HEK293 (cell line): ENCODE results near the gene CCNI2.

Experiments used
- CTCF ChIA-PET: fragments of 350-600 bp; formaldehyde crosslinking; extraction: SDS; loops from one replicate; lab custom pipeline; 2021; ENCODE audit warnings: antibody characterized with exemption; lab: Yijun Ruan, JAX
- POLR2A ChIA-PET: fragments of 300-600 bp; formaldehyde crosslinking; extraction: SDS; loops from one replicate; lab custom pipeline; 2020; ENCODE audit warnings: antibody characterized with exemption, inconsistent platforms; lab: Yijun Ruan, JAX
- H3K27ac ChIP-seq: fragments of 200-500 bp; sonication (Bioruptor generic); 2 replicates; pipeline ENCODE4 v1.5.1; 2014; ENCODE audit warnings: low read depth, low read length, control low read depth, inconsistent platforms; ENCODE audit errors: extremely low read depth
- H3K36me3 ChIP-seq, 2 experiments: fragments of 200-500 bp in 1 of 2; sonication (Bioruptor generic) in 1 of 2; 1 replicate in 1 of 2; 2 replicates in 1 of 2; pipeline ENCODE4 v1.5.1; 2014 to 2017; ENCODE audit warnings: inconsistent platforms in 2 of 2, low read length in 2 of 2; ENCODE audit not compliant: control insufficient read depth in 2 of 2, insufficient read depth in 1 of 2
- H3K4me1 ChIP-seq: fragments of 200-500 bp; sonication (Bioruptor generic); 2 replicates; pipeline ENCODE4 v1.5.1; 2014; ENCODE audit warnings: mild to moderate bottlenecking, low read length, inconsistent platforms; ENCODE audit not compliant: control insufficient read depth, insufficient read depth
- H3K4me3 ChIP-seq: 2 replicates; pipeline ENCODE4 v1.5.1; 2011; ENCODE audit warnings: low read depth, mild to moderate bottlenecking, control low read depth, low read length, moderate library complexity
- H3K9me3 ChIP-seq: fragments of 200-500 bp; sonication (Bioruptor generic); 2 replicates; pipeline ENCODE4 v1.5.1; 2014; ENCODE audit warnings: low read depth, low read length, inconsistent platforms; ENCODE audit not compliant: control insufficient read depth, insufficient read depth
- GLIS1 ChIP-seq: fragments of 450-650 bp; formaldehyde crosslinking; IDR thresholded peaks from 2 replicates; pipeline ENCODE4 v1.5.1; 2016; ENCODE audit warnings: missing biosample characterization, missing genetic modification characterization
- KLF16 ChIP-seq: fragments of 450-650 bp; formaldehyde crosslinking; IDR thresholded peaks from 2 replicates; pipeline ENCODE4 v1.5.1; 2017; ENCODE audit warnings: missing biosample characterization, missing genetic modification characterization
- KLF7 ChIP-seq: fragments of 450-650 bp; formaldehyde crosslinking; IDR thresholded peaks from 2 replicates; pipeline ENCODE4 v1.5.1; 2016; ENCODE audit warnings: missing biosample characterization, missing genetic modification characterization, borderline replicate concordance
- RBAK ChIP-seq: fragments of 450-650 bp; formaldehyde crosslinking; IDR thresholded peaks from 2 replicates; pipeline ENCODE4 v1.5.1; 2016; ENCODE audit warnings: missing biosample characterization, missing genetic modification characterization
- SP2 ChIP-seq: fragments of 450-650 bp; formaldehyde crosslinking; IDR thresholded peaks from 2 replicates; pipeline ENCODE4 v1.5.1; 2016; ENCODE audit warnings: missing biosample characterization, missing genetic modification characterization
- WT1 ChIP-seq: fragments of 450-650 bp; formaldehyde crosslinking; IDR thresholded peaks from 2 replicates; pipeline ENCODE4 v1.5.1; 2016; ENCODE audit warnings: missing biosample characterization, missing genetic modification characterization
- ZBTB11 ChIP-seq: fragments of 450-650 bp; formaldehyde crosslinking; conservative IDR thresholded peaks from 2 replicates; pipeline ENCODE4 v1.5.1; 2016; ENCODE audit warnings: low read depth, missing biosample characterization, missing genetic modification characterization
- ZIC2 ChIP-seq: fragments of 450-650 bp; formaldehyde crosslinking; IDR thresholded peaks from 2 replicates; pipeline ENCODE4 v1.5.1; 2016; ENCODE audit warnings: missing biosample characterization, missing genetic modification characterization
- ZNF10 ChIP-seq: fragments of 450-650 bp; formaldehyde crosslinking; IDR thresholded peaks from 2 replicates; pipeline ENCODE4 v1.5.1; 2017; ENCODE audit warnings: missing biosample characterization, missing genetic modification characterization
- ZNF121 ChIP-seq: fragments of 450-650 bp; formaldehyde crosslinking; IDR thresholded peaks from 2 replicates; pipeline ENCODE4 v1.5.1; 2016; ENCODE audit warnings: missing biosample characterization, missing genetic modification characterization
- ZNF140 ChIP-seq: fragments of 450-650 bp; formaldehyde crosslinking; IDR thresholded peaks from 2 replicates; pipeline ENCODE4 v1.5.1; 2016; ENCODE audit warnings: missing biosample characterization, missing genetic modification characterization
- ZNF16 ChIP-seq: fragments of 450-650 bp; formaldehyde crosslinking; IDR thresholded peaks from 2 replicates; pipeline ENCODE4 v1.5.1; 2016; ENCODE audit warnings: low read depth, missing biosample characterization, missing genetic modification characterization
- ZNF202 ChIP-seq: fragments of 450-650 bp; formaldehyde crosslinking; IDR thresholded peaks from 2 replicates; pipeline ENCODE4 v1.5.1; 2016; ENCODE audit warnings: missing biosample characterization, missing genetic modification characterization, borderline replicate concordance
- ZNF292 ChIP-seq: fragments of 450-650 bp; formaldehyde crosslinking; IDR thresholded peaks from 2 replicates; pipeline ENCODE4 v1.5.1; 2016; ENCODE audit warnings: low read depth, missing biosample characterization, missing genetic modification characterization, borderline replicate concordance
- ZNF335 ChIP-seq: fragments of 450-650 bp; formaldehyde crosslinking; conservative IDR thresholded peaks from 2 replicates; pipeline ENCODE4 v1.5.1; 2016; ENCODE audit warnings: missing biosample characterization, missing genetic modification characterization
- ZNF341 ChIP-seq: fragments of 450-650 bp; formaldehyde crosslinking; IDR thresholded peaks from 2 replicates; pipeline ENCODE4; 2016; ENCODE audit warnings: low read depth, missing biosample characterization, missing genetic modification characterization
- ZNF391 ChIP-seq: fragments of 450-650 bp; formaldehyde crosslinking; IDR thresholded peaks from 2 replicates; pipeline ENCODE4 v1.5.1; 2016; ENCODE audit warnings: low read depth, missing biosample characterization, missing genetic modification characterization, borderline replicate concordance
- ZNF623 ChIP-seq: fragments of 450-650 bp; formaldehyde crosslinking; IDR thresholded peaks from 2 replicates; pipeline ENCODE4 v1.5.1; 2016; ENCODE audit warnings: missing biosample characterization, missing genetic modification characterization
- ZNF76 ChIP-seq: fragments of 450-650 bp; formaldehyde crosslinking; IDR thresholded peaks from 2 replicates; pipeline ENCODE4; 2016; ENCODE audit warnings: low read depth, missing biosample characterization, missing genetic modification characterization, borderline replicate concordance
- ZNF785 ChIP-seq: fragments of 450-650 bp; formaldehyde crosslinking; IDR thresholded peaks from 2 replicates; pipeline ENCODE4 v1.5.1; 2016; ENCODE audit warnings: missing biosample characterization, missing genetic modification characterization
- ZSCAN16 ChIP-seq: fragments of 450-650 bp; formaldehyde crosslinking; IDR thresholded peaks from 2 replicates; pipeline ENCODE4 v1.5.1; 2016; ENCODE audit warnings: missing biosample characterization, missing genetic modification characterization
- ZXDB ChIP-seq: fragments of 450-650 bp; formaldehyde crosslinking; IDR thresholded peaks from 2 replicates; pipeline ENCODE4 v1.5.1; 2016; ENCODE audit warnings: missing biosample characterization, missing genetic modification characterization

Gene CCNI2

GRCh38 chr5:132787076-132787475 lies 39.9 kb downstream of the CCNI2 start (continued):
- TF ChIP-seq ZNF10 (tag by site-specific recombination) (no peak), ZNF140 (tag by site-specific recombination) (no peak), SP2 (tag by site-specific recombination) (no peak), ZNF292 (tag by site-specific recombination) (no peak), ZSCAN16 (tag by site-specific recombination) (no peak), ZNF335 (tag by site-specific recombination) (no peak), ZNF16 (no peak)

- POLR2A ChIA-PET = no interaction called here
- Histone ChIP-seq H3K36me3 (no peaks in the 10 kb centered on the region), H3K27ac (no peak overlapping the region), H3K9me3 (no peaks in the 10 kb centered on the region), H3K4me3 (no peak overlapping the region), H3K4me1 (no peaks in the 10 kb centered on the region)
- TF ChIP-seq ZNF335 (tag by site-specific recombination) (no peak), WT1 (tag by site-specific recombination) (no peak), ZNF391 (tag by site-specific recombination) (no peak), ZNF202 (no peak), ZBTB11 (tag by site-specific recombination) (no peak), ZNF623 (tag by site-specific recombination) (no peak), ZXDB (tag by site-specific recombination) (no peak), KLF7 (no peak), RBAK (no peak), ZNF785 (tag by site-specific recombination) (no peak), ZNF121 (tag by site-specific recombination) (no peak), KLF16 (no peak)
- CTCF ChIA-PET = no interaction called here
These were observed 41.3 kb downstream of the CCNI2 start for GRCh38 chr5:132788508-132788907.

GRCh38 chr5:132788990-132789886 lies 42.0 kb downstream of the CCNI2 start:
- Histone ChIP-seq H3K9me3 (no peaks in the 10 kb centered on the region), H3K4me3 (no peak overlapping the region), H3K36me3 (no peaks in the 10 kb centered on the region), H3K27ac (no peak overlapping the region), H3K4me1 (no peaks in the 10 kb centered on the region)
- POLR2A ChIA-PET = interaction anchor here (0.8 kb wide), 1 partner anchor 52 kb away, joined by 3 read pairs; the partner anchor contains the start of gene KIF3A
- TF ChIP-seq ZIC2 (tag by site-specific recombination) (peak; percentile 98), ZNF341 (no peak), ZNF76 (tag by site-specific recombination) (no peak), GLIS1 (tag by site-specific recombination) (peak; percentile 93)
- CTCF ChIA-PET = interaction anchor here (0.6 to 0.9 kb wide), 2 partner anchors 31 to 40 kb away, joined by 3 read pairs; no protein-coding TSS in a partner anchor
